Endothelial cell of umbilical vein (primary cell): Measurements from ENCODE around the gene CAPN12. TPM values are rescaled to one million over a fixed set of nuclear protein-coding genes. Genes with fewer than 3 reads are reported as not detected.
A peak's percentile ranks its signal among the peaks of the same experiment; 100 is the strongest.

ENCODE experiments used
- BruUV-seq: library from RNA; stranded (reverse); fragments of 400-500 nt; replicated peaks from 2 replicates; lab custom pipeline; 2021; lab: Mats Ljungman, UMichigan
- CTCF ChIA-PET: fragments of 300-600, 350-600 bp; sonication (Branson Sonifier 250); formaldehyde crosslinking; loops from one replicate; lab custom pipeline; 2021; ENCODE audit warnings: antibody characterized with exemption, inconsistent platforms; lab: Charles Lee
- POLR2A ChIA-PET: fragments of 300-600, 350-600 bp; sonication (Branson Sonifier 250); formaldehyde crosslinking; loops from one replicate; lab custom pipeline; 2021; ENCODE audit warnings: antibody characterized with exemption, inconsistent platforms; lab: Charles Lee
- DNase-seq: peaks from one replicate; pipeline ENCODE4 v3.0.0-alpha.2; 2011; ENCODE audit warnings: low read depth, low spot score
- FAIRE-seq: peaks from 2 replicates; lab custom pipeline; 2011; peaks lifted over from hg19 to GRCh38; lab: Jason Lieb, UNC
- H2AFZ ChIP-seq: 2 replicates; pipeline ENCODE4 v1.6.0; 2012; ENCODE audit warnings: low read depth, low read length, control low read depth, inconsistent platforms
- H3K27ac ChIP-seq: 2 replicates; pipeline ENCODE4 v1.5.1; 2011; ENCODE audit warnings: low read depth, mild to moderate bottlenecking, control low read depth, low read length, moderate library complexity; ENCODE audit not compliant: insufficient read depth
- H3K27me3 ChIP-seq, 2 experiments: 2 replicates each; pipeline versions ENCODE4 v1.6.0 to v1.6.1; 2011; ENCODE audit warnings: low read length in 2 of 2, mixed read lengths in 1 of 2; ENCODE audit not compliant: control insufficient read depth in 2 of 2, insufficient read depth in 2 of 2
- H3K36me3 ChIP-seq, 2 experiments: 2 replicates in 1 of 2; 3 replicates in 1 of 2; pipeline ENCODE4 v1.5.1; 2011; ENCODE audit warnings: low read length in 2 of 2, mild to moderate bottlenecking in 1 of 2, moderate library complexity in 1 of 2; ENCODE audit not compliant: control insufficient read depth in 2 of 2, insufficient read depth in 2 of 2; ENCODE audit errors: extremely low read depth in 1 of 2
- H3K4me1 ChIP-seq: 3 replicates; pipeline ENCODE4 v1.5.1; 2011; ENCODE audit warnings: mild to moderate bottlenecking, low read length; ENCODE audit not compliant: control insufficient read depth, insufficient read depth; ENCODE audit errors: extremely low read depth
- H3K4me2 ChIP-seq: 2 replicates; pipeline ENCODE4 v1.6.1; 2011; ENCODE audit warnings: low read length, control low read depth, mixed read lengths; ENCODE audit not compliant: insufficient read depth
- H3K4me3 ChIP-seq, 3 experiments: fragments of 200-600 bp in 1 of 3; sonication (generic), shearing (Covaris generic) in 1 of 3; replicated peaks in 1 of 3; 2 replicates each; pipeline ENCODE4 v1.5.1; 2011 to 2016; ENCODE audit warnings: control low read depth in 3 of 3, low read length in 3 of 3, mild to moderate bottlenecking in 2 of 3, inconsistent platforms in 1 of 3, low read depth in 1 of 3, moderate library complexity in 1 of 3; ENCODE audit not compliant: insufficient read depth in 1 of 3
- H3K79me2 ChIP-seq: 2 replicates; pipeline ENCODE4 v1.6.0; 2012; ENCODE audit warnings: low read length, inconsistent platforms; ENCODE audit not compliant: control insufficient read depth, insufficient read depth
- H3K9ac ChIP-seq: replicated peaks from 2 replicates; pipeline ENCODE3; 2011; ENCODE audit warnings: low read length, control low read depth; ENCODE audit not compliant: insufficient read depth; ENCODE audit errors: extremely low read depth
- H3K9me1 ChIP-seq: replicated peaks from 3 replicates; pipeline ENCODE4 v1.6.0; 2011; ENCODE audit warnings: mild to moderate bottlenecking, low read length; ENCODE audit not compliant: control insufficient read depth, insufficient read depth; ENCODE audit errors: extremely low read depth
- H3K9me3 ChIP-seq: replicated peaks from 2 replicates; pipeline ENCODE4 v1.5.1; 2012; ENCODE audit warnings: low read length, inconsistent platforms; ENCODE audit not compliant: control insufficient read depth, insufficient read depth
- H4K20me1 ChIP-seq: replicated peaks from 2 replicates; pipeline ENCODE3; 2011; ENCODE audit warnings: mild to moderate bottlenecking, low read length; ENCODE audit not compliant: control insufficient read depth, insufficient read depth; ENCODE audit errors: extremely low read depth
- EZH2 ChIP-seq: IDR thresholded peaks from 2 replicates; pipeline ENCODE4 v1.6.1; 2012; ENCODE audit warnings: borderline replicate concordance, low read depth, mild to moderate bottlenecking, moderate library complexity, low read length, inconsistent platforms; ENCODE audit not compliant: severe bottlenecking
- FOS ChIP-seq: IDR thresholded peaks from 2 replicates; pipeline ENCODE4 v1.6.1; 2011; ENCODE audit warnings: mild to moderate bottlenecking, low read length, moderate library complexity, borderline replicate concordance; ENCODE audit not compliant: insufficient read depth
- GATA2 ChIP-seq: IDR thresholded peaks from 2 replicates; pipeline ENCODE4 v1.7.0; 2011; ENCODE audit warnings: low read depth, mild to moderate bottlenecking, moderate library complexity, mixed read lengths, low read length; ENCODE audit not compliant: insufficient read length, insufficient read depth
- JUN ChIP-seq: IDR thresholded peaks from 2 replicates; pipeline ENCODE4 v1.6.1; 2011; ENCODE audit warnings: borderline replicate concordance, low read depth; ENCODE audit not compliant: insufficient read length, insufficient read depth
- MYC ChIP-seq: IDR thresholded peaks from one replicate; pipeline ENCODE4 v1.6.1; 2011; ENCODE audit warnings: mild to moderate bottlenecking, low read depth, low read length
- POLR2A ChIP-seq: IDR thresholded peaks from 2 replicates; pipeline ENCODE4 v1.6.1; 2012; ENCODE audit warnings: low read depth, mild to moderate bottlenecking, control low read depth, low read length
- POLR2AphosphoS5 ChIP-seq: IDR thresholded peaks from 2 replicates; pipeline ENCODE4 v1.6.1; 2012; ENCODE audit warnings: low read depth, mild to moderate bottlenecking, control low read depth, low read length, moderate library complexity; ENCODE audit not compliant: insufficient read depth
- dilution Hi-C: fragments of 300-500 bp; cut with MboI; formaldehyde crosslinking; loops from one replicate; pipeline ENCODE4 v1.15.0; 2019; ENCODE audit warnings: low sequenced_read_pairs; ENCODE audit not compliant: extremely low pct_ligation_motif_present
- intact Hi-C: fragments of 100-400 bp; cut with micrococcal nuclease; formaldehyde crosslinking; loops from one replicate; pipeline ENCODE4 v1.10.0; 2022
- polyA plus RNA-seq, 4 experiments: library from polyadenylated mRNA; depleted of rRNA in 3 of 4; stranded (reverse) in 3 of 4; unstranded in 1 of 4; fragments of >200 nt; gene quantifications; 2 replicates each; pipeline versions ENCODE4 v1.2.1 to v1.2.3, GENCODE V29; 2011 to 2012; ENCODE audit warnings: missing spikeins in 1 of 4
- total RNA-seq: library from RNA; stranded (reverse); gene quantifications from 2 replicates; pipeline ENCODE4 v1.2.3, GENCODE V29; 2021
- TF ChIP-seq, protein P1 (sequence below), 2 donors: IDR thresholded peaks; 1 replicate in 1 of 2; 2 replicates in 1 of 2; pipeline ENCODE4 v1.5.1; 2011; ENCODE audit warnings: low read length in 2 of 2, mild to moderate bottlenecking in 2 of 2, moderate library complexity in 2 of 2, control low read depth in 1 of 2, inconsistent platforms in 1 of 2, low read depth in 1 of 2; ENCODE audit not compliant: insufficient read depth in 1 of 2; ENCODE audit errors: extremely low read depth in 1 of 2
- TF ChIP-seq, protein P2 (sequence below): IDR thresholded peaks from 2 replicates; pipeline ENCODE4 v1.6.1; 2011; ENCODE audit not compliant: insufficient read depth, insufficient read length

CAPN12 gene
- total and polyA plus RNA-seq, 2 donors (not counting 3 experiments of a cell fraction or from before 2014, with no cell fraction given), result 0.35 TPM; not detected in 1

DNA sequence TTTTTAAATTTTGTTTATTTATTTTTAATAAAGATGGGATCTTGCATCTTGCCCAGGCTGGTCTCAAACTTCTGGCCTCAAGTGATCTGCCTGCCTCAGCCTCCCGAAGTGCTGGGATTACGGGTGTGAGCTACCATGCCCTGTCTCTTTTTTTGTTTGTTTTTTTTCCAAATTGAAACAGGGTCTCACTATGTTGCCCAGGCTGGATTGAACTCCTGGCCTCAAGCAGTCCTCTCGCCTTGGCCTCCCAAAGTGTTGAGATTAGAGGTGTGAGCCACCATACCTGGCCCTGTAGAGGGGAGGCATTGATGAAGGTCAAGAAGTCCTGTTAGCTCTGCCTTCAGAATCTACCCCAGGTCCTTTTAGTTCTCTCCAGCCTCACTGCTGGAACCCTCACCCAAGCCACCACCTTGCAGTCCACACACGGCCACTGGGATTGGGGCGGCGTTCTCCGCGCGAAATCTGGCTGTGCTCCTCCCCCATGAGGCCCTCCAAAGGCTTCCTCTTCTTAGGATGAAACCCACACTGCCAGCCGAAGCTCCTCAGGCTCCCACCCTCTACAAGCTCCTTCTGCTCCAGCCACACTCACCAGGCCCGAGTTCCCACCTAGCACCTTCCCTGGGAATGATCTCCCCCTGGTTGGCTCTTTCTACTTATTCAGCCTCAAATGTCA lies 61.9 kb downstream of the CAPN12 start:
- POLR2A ChIA-PET, result no interaction called here
- BruUV-seq, result no TSS peak

More for the DNA sequence above, 61.9 kb downstream of the CAPN12 start:
- Histone ChIP-seq H3K36me3 (no peaks in the 10 kb centered on the region), H3K4me2 (no peak overlapping the region), H3K79me2 (peaks cover 84% of the 10 kb centered on the region), H3K9me3 (no peaks in the 10 kb centered on the region), H3K27ac (peak overlapping the region; percentile 90), H4K20me1 (no peaks in the 10 kb centered on the region), H3K4me3 (no peak overlapping the region), H3K9me1 (no peaks in the 10 kb centered on the region), H3K4me1 (peaks cover 66% of the 10 kb centered on the region), H3K27me3 (no peaks in the 10 kb centered on the region), H3K9ac (no peak overlapping the region), H2AFZ (no peak overlapping the region)
- CTCF ChIA-PET, result interaction anchor here (1.0 to 2.0 kb wide), 7 partner anchors 15 to 48 kb away, joined by 3 to 10 read pairs (median 6); no protein-coding TSS in a partner anchor
- intact Hi-C loops (no loop called here), dilution Hi-C loops (no loop called here)
- FAIRE-seq (no peak), DNase-seq (no peak)
- TF ChIP-seq, protein P1, sequence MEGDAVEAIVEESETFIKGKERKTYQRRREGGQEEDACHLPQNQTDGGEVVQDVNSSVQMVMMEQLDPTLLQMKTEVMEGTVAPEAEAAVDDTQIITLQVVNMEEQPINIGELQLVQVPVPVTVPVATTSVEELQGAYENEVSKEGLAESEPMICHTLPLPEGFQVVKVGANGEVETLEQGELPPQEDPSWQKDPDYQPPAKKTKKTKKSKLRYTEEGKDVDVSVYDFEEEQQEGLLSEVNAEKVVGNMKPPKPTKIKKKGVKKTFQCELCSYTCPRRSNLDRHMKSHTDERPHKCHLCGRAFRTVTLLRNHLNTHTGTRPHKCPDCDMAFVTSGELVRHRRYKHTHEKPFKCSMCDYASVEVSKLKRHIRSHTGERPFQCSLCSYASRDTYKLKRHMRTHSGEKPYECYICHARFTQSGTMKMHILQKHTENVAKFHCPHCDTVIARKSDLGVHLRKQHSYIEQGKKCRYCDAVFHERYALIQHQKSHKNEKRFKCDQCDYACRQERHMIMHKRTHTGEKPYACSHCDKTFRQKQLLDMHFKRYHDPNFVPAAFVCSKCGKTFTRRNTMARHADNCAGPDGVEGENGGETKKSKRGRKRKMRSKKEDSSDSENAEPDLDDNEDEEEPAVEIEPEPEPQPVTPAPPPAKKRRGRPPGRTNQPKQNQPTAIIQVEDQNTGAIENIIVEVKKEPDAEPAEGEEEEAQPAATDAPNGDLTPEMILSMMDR (IDR thresholded peaks at IDR 0.05; ENCODE audit: extremely low read depth in 1 of 2, insufficient read depth in 1 of 2, low read depth in 1 of 2, low read length in 2 of 2), result no peak
- TF ChIP-seq, protein P2, sequence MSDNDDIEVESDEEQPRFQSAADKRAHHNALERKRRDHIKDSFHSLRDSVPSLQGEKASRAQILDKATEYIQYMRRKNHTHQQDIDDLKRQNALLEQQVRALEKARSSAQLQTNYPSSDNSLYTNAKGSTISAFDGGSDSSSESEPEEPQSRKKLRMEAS, result no peak
- TF ChIP-seq JUN, result no peak
- no peak for TF ChIP-seq MYC
- no peak for TF ChIP-seq EZH2
- TF ChIP-seq FOS, result no peak
- TF ChIP-seq POLR2AphosphoS5, result no peak
- no peak for TF ChIP-seq POLR2A
- no peak for TF ChIP-seq GATA2

Other genes with a start within 250 kb of the CAPN12 start
- 1.2 and 1.6 TPM in 2 replicates for gene MAP4K1, start 126.5 kb downstream of the CAPN12 start, total RNA-seq
- 0.12 and 0.14 TPM in 2 replicates for gene MAP4K1, start 126.5 kb downstream of the CAPN12 start, polyA plus RNA-seq
- 267 and 277 TPM in 2 replicates for gene EIF3K, start 125.3 kb downstream of the CAPN12 start, total RNA-seq
- 584 and 644 TPM in 2 replicates for gene EIF3K, start 125.3 kb downstream of the CAPN12 start, polyA plus RNA-seq
- 693 and 748 TPM in 2 replicates for gene ACTN4, start 96.8 kb downstream of the CAPN12 start, total RNA-seq
- gene ACTN4, start 96.8 kb downstream of the CAPN12 start, polyA plus RNA-seq, result 313 and 329 TPM in 2 replicates
- not detected in 2 replicates for gene LGALS7, start 29.0 kb upstream of the CAPN12 start, total RNA-seq
- not detected in 2 replicates for gene LGALS7, start 29.0 kb upstream of the CAPN12 start, polyA plus RNA-seq
- not detected in 2 replicates for gene LGALS7B, start 44.7 kb upstream of the CAPN12 start, total RNA-seq
- gene LGALS7B, start 44.7 kb upstream of the CAPN12 start, polyA plus RNA-seq, result not detected in 2 replicates
- 0.44 TPM in 1 of 2 replicates, not detected in the other for gene LGALS4, start 68.5 kb upstream of the CAPN12 start, total RNA-seq
- 0.19 and 0.22 TPM in 2 replicates for gene LGALS4, start 68.5 kb upstream of the CAPN12 start, polyA plus RNA-seq
- 62.5 and 69.7 TPM in 2 replicates for gene ECH1, start 87.3 kb upstream of the CAPN12 start, total RNA-seq
- gene ECH1, start 87.3 kb upstream of the CAPN12 start, polyA plus RNA-seq, result 71.8 and 74.1 TPM in 2 replicates
- gene HNRNPL, start 105.5 kb upstream of the CAPN12 start, total RNA-seq, result 427 and 451 TPM in 2 replicates
- 243 and 305 TPM in 2 replicates for gene HNRNPL, start 105.5 kb upstream of the CAPN12 start, polyA plus RNA-seq
- gene RINL, start 133.8 kb upstream of the CAPN12 start, total RNA-seq, result 6.6 and 10.1 TPM in 2 replicates
- 4.7 and 5.3 TPM in 2 replicates for gene RINL, start 133.8 kb upstream of the CAPN12 start, polyA plus RNA-seq
- 46.3 and 47.6 TPM in 2 replicates for gene SIRT2, start 155.1 kb upstream of the CAPN12 start, total RNA-seq
- gene SIRT2, start 155.1 kb upstream of the CAPN12 start, polyA plus RNA-seq, result 72.5 and 76.4 TPM in 2 replicates
- 24.3 and 25.0 TPM in 2 replicates for gene NFKBIB, start 155.5 kb upstream of the CAPN12 start, total RNA-seq
- gene NFKBIB, start 155.5 kb upstream of the CAPN12 start, polyA plus RNA-seq, result 30.8 and 39.6 TPM in 2 replicates
- not detected in 2 replicates for gene CCER2, start 167.7 kb upstream of the CAPN12 start, total RNA-seq
- gene CCER2, start 167.7 kb upstream of the CAPN12 start, polyA plus RNA-seq, result 0.07 TPM in 1 of 2 replicates, not detected in the other
- 38.5 and 40.3 TPM in 2 replicates for gene SARS2, start 186.3 kb upstream of the CAPN12 start, total RNA-seq
- 43.7 and 58.6 TPM in 2 replicates for gene SARS2, start 186.3 kb upstream of the CAPN12 start, polyA plus RNA-seq
- 46.0 and 49.3 TPM in 2 replicates for gene MRPS12, start 186.5 kb upstream of the CAPN12 start, total RNA-seq
- gene MRPS12, start 186.5 kb upstream of the CAPN12 start, polyA plus RNA-seq, result 86.3 and 127 TPM in 2 replicates
- 23.8 and 24.4 TPM in 2 replicates for gene FBXO17, start 231.3 kb upstream of the CAPN12 start, total RNA-seq
- 21.8 and 24.3 TPM in 2 replicates for gene FBXO17, start 231.3 kb upstream of the CAPN12 start, polyA plus RNA-seq